MCF 10A (cell line): ENCODE results near the gene ATXN7L1. TPM values are rescaled to one million over a fixed set of nuclear protein-coding genes. Genes with fewer than 3 reads are reported as not detected.
"Not testable (repeated sequence)": the region's sequence is repeated elsewhere in the genome, so short reads cannot be mapped to it uniquely, and the experiment has no call there.

Experiments
- BruUV-seq: library from RNA; stranded (reverse); fragments of 400-500 nt; replicated peaks from 2 replicates; lab custom pipeline; 2021; lab: Mats Ljungman, UMichigan
- CTCF ChIA-PET: fragments of 300-600 bp; sonication (Branson Sonifier 250); formaldehyde crosslinking; extraction: SDS; loops from one replicate; lab custom pipeline; 2021; ENCODE audit warnings: antibody characterized with exemption, inconsistent platforms; lab: Yijun Ruan, JAX
- POLR2A ChIA-PET: fragments of 300-600, 350-650 bp; sonication (Branson Sonifier 250); formaldehyde crosslinking; extraction: SDS; loops from one replicate; lab custom pipeline; 2020; ENCODE audit warnings: antibody characterized with exemption, inconsistent platforms; lab: Yijun Ruan, JAX
- DNase-seq: peaks from one replicate; pipeline ENCODE4 v3.0.0-alpha.2; 2018; ENCODE audit not compliant: unreplicated experiment
- H3K27ac Mint-ChIP-seq: one replicate; pipeline ENCODE4 v1.8.0; 2022; ENCODE audit warnings: mild to moderate bottlenecking, low read depth, mixed read lengths; ENCODE audit not compliant: unreplicated experiment
- H3K27me3 Mint-ChIP-seq: one replicate; pipeline ENCODE4 v1.8.0; 2022; ENCODE audit warnings: mixed read lengths; ENCODE audit not compliant: insufficient read depth, unreplicated experiment
- H3K36me3 Mint-ChIP-seq: one replicate; pipeline ENCODE4 v1.8.0; 2022; ENCODE audit warnings: mild to moderate bottlenecking, moderate library complexity, mixed read lengths; ENCODE audit not compliant: insufficient read depth, unreplicated experiment
- H3K4me1 Mint-ChIP-seq: one replicate; pipeline ENCODE4 v1.8.0; 2022; ENCODE audit warnings: mixed read lengths; ENCODE audit not compliant: insufficient read depth, unreplicated experiment
- H3K4me3 Mint-ChIP-seq: one replicate; pipeline ENCODE4 v1.8.0; 2022; ENCODE audit warnings: mild to moderate bottlenecking, moderate library complexity, mixed read lengths; ENCODE audit not compliant: unreplicated experiment
- H3K9me3 Mint-ChIP-seq: one replicate; pipeline ENCODE4 v1.8.0; 2022; ENCODE audit warnings: mixed read lengths; ENCODE audit not compliant: unreplicated experiment
- CTCF ChIP-seq: fragments of 200-600 bp; IDR thresholded peaks from one replicate; pipeline ENCODE4 v1.8.0; 2022; ENCODE audit warnings: antibody characterized with exemption, mild to moderate bottlenecking; ENCODE audit not compliant: unreplicated experiment
- intact Hi-C: fragments of 100-400 bp; cut with micrococcal nuclease; formaldehyde crosslinking; loops from 2 replicates; pipeline ENCODE4 v1.14.1; 2022
- total RNA-seq: library from RNA; stranded (reverse); gene quantifications from 2 replicates; pipeline ENCODE4 v1.2.3, GENCODE V29; 2022

ATXN7L1 gene
- total RNA-seq, 1 experiment from 2014 or later: 10.0 TPM

- peak; percentile 27 for DNase-seq
- intact Hi-C loops: no loop called here
- TF ChIP-seq CTCF: no peak
- CTCF ChIA-PET: interaction anchor here (0.6 to 1.1 kb wide), 3 partner anchors 9 to 228 kb away, joined by 3 to 7 read pairs (median 3); partner anchors contain the start of gene ATXN7L1
- POLR2A ChIA-PET: interaction anchor here (0.5 kb wide), 1 partner anchor 45 kb away, joined by 3 read pairs; no protein-coding TSS in a partner anchor
- Mint-ChIP-seq H3K4me3 (no peak overlapping the region), H3K36me3 (no peaks in the 10 kb centered on the region), H3K27ac (no peak overlapping the region), H3K9me3 (peaks cover 8% of the 10 kb centered on the region), H3K27me3 (no peaks in the 10 kb centered on the region), H3K4me1 (peaks cover 5% of the 10 kb centered on the region)
- BruUV-seq: no TSS peak
Measured at GRCh38 chr7:105885387-105886111, 9.2 kb upstream of the ATXN7L1 start.

GRCh38 chr7:105883179-105883578 lies 6.8 kb upstream of the ATXN7L1 start:
- intact Hi-C loops, H3K27ac Mint-ChIP-seq, DNase-seq, H3K27me3 Mint-ChIP-seq, CTCF ChIA-PET, H3K9me3 Mint-ChIP-seq, H3K4me3 Mint-ChIP-seq, H3K36me3 Mint-ChIP-seq, BruUV-seq, H3K4me1 Mint-ChIP-seq: not testable (repeated sequence)
- POLR2A ChIA-PET: interaction anchor here (0.5 to 0.9 kb wide), 2 partner anchors 79 to 107 kb away, joined by 3 read pairs; no protein-coding TSS in a partner anchor

- no peaks in the 10 kb centered on the region for H3K27me3 Mint-ChIP-seq
- ChIA-PET POLR2A (interaction anchor here (0.6 to 1.6 kb wide), 2 partner anchors 8 to 162 kb away, joined by 3 to 4 read pairs; no protein-coding TSS in a partner anchor), CTCF (no interaction called here)
- no peak for TF ChIP-seq CTCF
- H3K27ac Mint-ChIP-seq: no peak overlapping the region
- H3K9me3 Mint-ChIP-seq: peaks cover 8% of the 10 kb centered on the region
- H3K36me3 Mint-ChIP-seq: no peaks in the 10 kb centered on the region
- H3K4me3 Mint-ChIP-seq: no peak overlapping the region
- BruUV-seq: no TSS peak
- intact Hi-C loops: no loop called here
- H3K4me1 Mint-ChIP-seq: no peaks in the 10 kb centered on the region
- DNase-seq: no peak
Measured at GRCh38 chr7:105881439-105881838, 5.0 kb upstream of the ATXN7L1 start.

- no TSS peak for BruUV-seq
- POLR2A ChIA-PET: interaction anchor here (1.6 kb wide), 1 partner anchor 9 kb away, joined by 4 read pairs; no protein-coding TSS in a partner anchor
- DNase-seq: no peak
- Mint-ChIP-seq H3K9me3 (peaks cover 8% of the 10 kb centered on the region), H3K27ac (no peak overlapping the region), H3K36me3 (no peaks in the 10 kb centered on the region), H3K4me3 (no peak overlapping the region), H3K27me3 (no peaks in the 10 kb centered on the region), H3K4me1 (no peaks in the 10 kb centered on the region)
- no peak for TF ChIP-seq CTCF
- intact Hi-C loops: no loop called here
- CTCF ChIA-PET: interaction anchor here (0.7 kb wide), 1 partner anchor 30 kb away, joined by 3 read pairs; no protein-coding TSS in a partner anchor
Measured at GRCh38 chr7:105880571-105881330, 4.4 kb upstream of the ATXN7L1 start.
